ENCODE data around the gene MFSD2B.

GRCh38 chr2:24011250-24012104 is 1.6 kb downstream of the MFSD2B start:
- TF ChIP-seq POLR2A (IDR thresholded peaks at IDR 0.05; ENCODE audit: low read depth, low read length), result no peak
- no peak for TF ChIP-seq POLR2AphosphoS5 (IDR thresholded peaks at IDR 0.05; ENCODE audit: low read depth, low read length)
- no peak for TF ChIP-seq TAF1 (IDR thresholded peaks at IDR 0.05; ENCODE audit: borderline replicate concordance, low read depth, low read length)

All from GM12892 (cell line).